ENCODE measurements around the gene SPEG. TPM values are rescaled to one million over a fixed set of nuclear protein-coding genes. Genes with fewer than 3 reads are reported as not detected.

Gene SPEG
- total and polyA plus RNA-seq, 2 experiments from 2014 or later, result 12.6 to 32.4 TPM

GRCh38 chr2:219488149-219488843 lies 53.7 kb downstream of the SPEG start:
- no peak for DNase-seq (ENCODE audit: low spot score)
- Histone ChIP-seq H2AFZ (no peak overlapping the region), H3K4me2 (no peak overlapping the region), H3K4me3 (no peak overlapping the region), H3F3A (replicated peaks; ENCODE audit: low read depth) (0 out of 2 replicates have a peak, but pooled peaks cover 9% of the 10 kb centered on the region), H3K4me1 (ENCODE audit: insufficient read depth) (peaks cover 31% of the 10 kb centered on the region), H3K27ac (ENCODE audit: low read depth) (no peak overlapping the region), H3K36me3 (ENCODE audit: insufficient read depth) (no peaks in the 10 kb centered on the region), H4K20me1 (replicated peaks; ENCODE audit: insufficient read depth) (no peaks in the 10 kb centered on the region), H3K9me2 (ENCODE audit: insufficient read depth) (no peaks in the 10 kb centered on the region), H3K79me2 (replicated peaks; ENCODE audit: insufficient read depth) (no peaks in the 10 kb centered on the region), H3K27me3 (ENCODE audit: insufficient read depth) (peaks cover 49% of the 10 kb centered on the region)
- TF ChIP-seq CTCF (conservative IDR thresholded peaks at IDR 0.05; ENCODE audit: low read depth in 2 of 2) (no peak), ZNF331 (CRISPR knock-in tag; IDR thresholded peaks at IDR 0.05; ENCODE audit: low read depth) (no peak), ETS1 (IDR thresholded peaks at IDR 0.05) (no peak), POLR2AphosphoS5 (IDR thresholded peaks at IDR 0.05; ENCODE audit: low read depth) (no peak), ZNF462 (CRISPR knock-in tag; IDR thresholded peaks at IDR 0.05) (no peak), STAT1 (IDR thresholded peaks at IDR 0.05; ENCODE audit: unreplicated experiment) (no peak), JUNB (IDR thresholded peaks at IDR 0.05; ENCODE audit: unreplicated experiment) (no peak), EZH2phosphoT487 (IDR thresholded peaks at IDR 0.05; ENCODE audit: unreplicated experiment) (no peak), ZNF114 (CRISPR knock-in tag; IDR thresholded peaks at IDR 0.05) (no peak), NANOG (IDR thresholded peaks at IDR 0.05; ENCODE audit: borderline replicate concordance) (no peak), REST (IDR thresholded peaks at IDR 0.05; ENCODE audit: unreplicated experiment) (no peak), CREB1 (CRISPR knock-in tag; IDR thresholded peaks at IDR 0.05; ENCODE audit: low read depth) (no peak), EZH2 (IDR thresholded peaks at IDR 0.05; ENCODE audit: low read depth, unreplicated experiment) (no peak)
- Mint-ChIP-seq H3K27ac (no peak overlapping the region), H3K36me3 (ENCODE audit: low read depth) (no peaks in the 10 kb centered on the region; the same call in 2 of the 3 replicates), H3K9me3 (no peaks in the 10 kb centered on the region; the same call in 2 of the 3 replicates), H3K4me1 (peaks cover 44% of the 10 kb centered on the region), H3K4me3 (no peak overlapping the region; the same call in 2 of the 3 replicates), H3K27me3 (ENCODE audit: insufficient read depth, low read depth, poor library complexity) (peaks cover 35% of the 10 kb centered on the region)
- ATAC-seq, result no peak

Data from GM23338 (cell line).